ENCODE results near the gene ARG2. TPM values are rescaled to one million over a fixed set of nuclear protein-coding genes. Genes with fewer than 3 reads are reported as not detected.

ARG2 gene
- total RNA-seq, 1 donor from 2014 or later = 25.9 TPM

DNA sequence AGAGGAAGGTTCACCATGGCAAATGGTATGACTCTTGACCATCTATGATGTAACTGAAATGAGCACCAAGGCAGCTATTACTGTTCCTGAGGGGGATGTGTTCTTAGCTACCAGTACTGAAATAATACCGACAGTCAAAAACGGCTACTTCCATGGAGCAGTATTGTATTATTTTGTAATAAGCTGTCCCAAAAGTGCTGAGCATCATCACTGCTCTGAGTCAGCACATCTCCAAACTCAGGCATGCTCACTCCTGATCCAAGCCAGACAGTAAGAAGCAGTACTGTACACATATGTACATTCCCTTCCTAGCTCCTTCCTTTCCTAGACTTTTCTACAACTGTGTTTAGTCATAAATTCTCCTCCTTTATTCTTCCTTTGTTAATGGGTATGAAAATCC is 46.1 kb downstream of the ARG2 start:
- DNase-seq (ENCODE audit: low read depth) = no peak
- no peak overlapping the region for H3K4me3 ChIP-seq (ENCODE audit: low read depth, low read length)
- TF ChIP-seq, protein P1, sequence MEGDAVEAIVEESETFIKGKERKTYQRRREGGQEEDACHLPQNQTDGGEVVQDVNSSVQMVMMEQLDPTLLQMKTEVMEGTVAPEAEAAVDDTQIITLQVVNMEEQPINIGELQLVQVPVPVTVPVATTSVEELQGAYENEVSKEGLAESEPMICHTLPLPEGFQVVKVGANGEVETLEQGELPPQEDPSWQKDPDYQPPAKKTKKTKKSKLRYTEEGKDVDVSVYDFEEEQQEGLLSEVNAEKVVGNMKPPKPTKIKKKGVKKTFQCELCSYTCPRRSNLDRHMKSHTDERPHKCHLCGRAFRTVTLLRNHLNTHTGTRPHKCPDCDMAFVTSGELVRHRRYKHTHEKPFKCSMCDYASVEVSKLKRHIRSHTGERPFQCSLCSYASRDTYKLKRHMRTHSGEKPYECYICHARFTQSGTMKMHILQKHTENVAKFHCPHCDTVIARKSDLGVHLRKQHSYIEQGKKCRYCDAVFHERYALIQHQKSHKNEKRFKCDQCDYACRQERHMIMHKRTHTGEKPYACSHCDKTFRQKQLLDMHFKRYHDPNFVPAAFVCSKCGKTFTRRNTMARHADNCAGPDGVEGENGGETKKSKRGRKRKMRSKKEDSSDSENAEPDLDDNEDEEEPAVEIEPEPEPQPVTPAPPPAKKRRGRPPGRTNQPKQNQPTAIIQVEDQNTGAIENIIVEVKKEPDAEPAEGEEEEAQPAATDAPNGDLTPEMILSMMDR (conservative IDR thresholded peaks at IDR 0.05; ENCODE audit: low read depth, low read length) = no peak

DNA sequence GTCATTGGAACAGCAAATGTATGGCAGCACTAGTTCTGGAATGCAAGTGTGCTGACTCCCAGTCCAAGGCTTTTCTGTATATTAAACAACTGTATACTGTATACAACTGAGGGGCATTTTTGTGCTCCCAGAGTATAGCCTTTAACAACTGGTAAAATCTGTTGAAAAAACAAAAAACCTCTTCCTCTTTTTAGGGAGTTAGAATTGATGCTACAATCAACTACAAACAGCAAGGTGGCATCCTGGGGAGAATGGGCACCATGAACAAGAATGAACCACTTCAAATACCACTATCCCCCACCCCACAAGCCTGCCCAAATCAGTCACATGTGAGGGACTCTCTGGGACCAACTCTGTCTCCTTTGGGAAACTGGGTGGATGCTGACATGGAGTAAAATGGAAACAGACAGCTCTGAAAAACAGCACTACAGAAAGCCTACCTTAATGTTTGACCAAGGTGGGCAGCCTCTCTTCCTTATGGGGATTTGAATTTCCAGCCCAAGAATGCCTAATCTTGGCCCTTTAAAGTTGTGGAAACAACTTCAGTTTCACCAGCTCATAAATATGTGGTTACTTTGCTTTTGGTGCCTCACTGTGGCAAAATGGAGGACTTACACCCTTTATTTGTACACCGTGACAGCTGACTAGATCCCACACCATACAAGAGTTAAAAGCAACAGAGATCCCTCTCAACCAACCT is 47.2 kb downstream of the ARG2 start:
- no peak for DNase-seq (ENCODE audit: low read depth)
- TF ChIP-seq, protein P1 (conservative IDR thresholded peaks at IDR 0.05; ENCODE audit: low read depth, low read length) = peak; percentile 78
- H3K4me3 ChIP-seq (ENCODE audit: low read depth, low read length) = no peak overlapping the region

DNA sequence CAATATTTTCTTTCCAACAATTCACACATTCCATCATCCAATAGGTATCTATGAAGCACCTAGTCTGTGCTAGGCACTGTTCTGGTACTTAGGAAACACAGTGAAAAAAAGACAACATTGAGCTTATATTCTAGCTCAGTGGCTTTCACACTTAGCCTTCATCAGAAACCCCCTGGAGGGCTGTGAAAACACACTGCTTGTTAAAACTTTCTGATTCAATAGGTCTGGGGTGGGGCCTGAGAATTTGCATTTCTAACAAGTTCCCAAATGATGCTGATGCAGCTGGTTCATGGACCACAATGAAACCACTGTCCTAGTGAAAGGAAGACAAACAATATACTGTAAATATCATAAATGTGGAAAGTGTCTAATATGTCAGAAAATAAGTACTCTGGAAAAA is 48.8 kb downstream of the ARG2 start:
- TF ChIP-seq, protein P1 (conservative IDR thresholded peaks at IDR 0.05; ENCODE audit: low read depth, low read length) = no peak
- no peak for DNase-seq (ENCODE audit: low read depth)
- no peak overlapping the region for H3K4me3 ChIP-seq (ENCODE audit: low read depth, low read length)

DNA sequence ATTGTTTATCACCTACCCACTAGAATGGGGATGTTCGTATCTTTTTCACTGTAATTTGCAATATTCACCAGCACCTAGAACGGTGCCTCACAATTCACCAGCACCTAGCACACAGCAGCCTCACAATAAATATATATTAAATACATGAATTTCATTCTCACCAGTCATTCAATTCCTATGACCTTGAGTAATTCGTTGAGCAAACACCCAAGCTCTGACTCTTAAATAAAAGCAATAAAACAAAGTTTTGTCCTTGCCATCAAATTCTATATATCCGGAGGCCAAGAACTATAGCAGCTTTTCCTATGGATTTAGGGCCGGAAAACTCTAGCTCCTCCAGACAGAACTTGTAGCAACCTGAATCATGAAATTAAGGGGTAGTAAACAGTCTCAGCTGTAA is 53.7 kb downstream of the ARG2 start:
- TF ChIP-seq, protein P1 (conservative IDR thresholded peaks at IDR 0.05; ENCODE audit: low read depth, low read length) = no peak
- no peak for DNase-seq (ENCODE audit: low read depth)
- H3K4me3 ChIP-seq (ENCODE audit: low read depth, low read length) = peak overlapping the region; percentile 90

DNA sequence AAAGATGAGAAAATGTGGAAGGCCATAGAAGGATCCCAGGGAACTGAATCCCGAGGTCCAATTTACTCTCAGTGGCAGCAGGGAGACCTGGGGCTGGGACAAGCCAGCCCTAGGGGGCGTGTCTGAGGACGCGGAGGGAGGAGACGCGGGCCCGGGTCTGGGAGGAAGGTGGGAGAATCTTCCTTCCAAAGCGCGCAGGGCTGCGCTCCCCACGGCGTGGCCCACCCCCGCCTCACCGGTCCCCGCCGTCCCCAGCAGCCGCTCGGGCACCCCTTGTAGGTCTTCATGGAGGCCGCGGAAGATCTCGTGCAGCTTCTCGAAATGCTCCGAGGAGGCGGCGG is 54.4 kb downstream of the ARG2 start:
- TF ChIP-seq, protein P1 (conservative IDR thresholded peaks at IDR 0.05; ENCODE audit: low read depth, low read length) = peak; percentile 26
- DNase-seq (ENCODE audit: low read depth) = no peak
- H3K4me3 ChIP-seq (ENCODE audit: low read depth, low read length) = peak overlapping the region; percentile 90

DNA sequence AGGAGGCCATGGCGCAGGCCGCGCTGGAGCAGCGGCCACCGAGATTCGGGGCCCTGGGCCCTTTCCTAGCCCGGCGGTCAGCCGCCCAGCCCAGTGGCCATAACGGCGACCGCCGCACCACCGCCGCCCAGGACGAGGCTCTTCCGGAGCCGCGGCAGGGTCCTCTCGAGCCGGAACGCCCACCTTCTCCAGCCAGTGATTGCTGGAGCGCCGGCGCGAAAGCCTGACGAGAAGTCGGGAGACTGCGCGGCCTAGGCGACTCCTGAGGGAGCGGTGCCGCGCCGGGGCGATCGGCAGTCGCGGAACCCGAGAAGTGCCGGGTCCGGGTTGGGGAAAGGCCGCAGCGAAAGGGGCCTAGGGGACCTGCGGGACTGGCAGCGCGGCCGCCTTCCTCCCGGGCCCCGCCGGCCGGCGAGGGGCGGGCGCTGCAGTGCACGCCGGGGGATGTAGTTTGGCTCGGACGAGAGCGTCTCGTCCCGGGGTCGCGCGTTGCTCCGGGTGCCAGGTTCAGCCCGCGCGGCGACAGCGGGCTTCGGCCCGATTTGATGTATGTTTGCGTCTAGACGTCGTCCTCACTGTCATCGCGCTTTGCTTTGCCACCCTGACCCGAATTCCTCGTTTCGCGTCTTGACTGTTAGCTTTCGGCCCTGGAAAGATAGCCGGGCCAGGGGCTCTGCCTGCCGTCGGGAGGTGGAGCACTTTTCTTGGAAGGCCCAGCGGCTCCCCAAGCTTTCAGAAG is 54.9 kb downstream of the ARG2 start, which contains the start of gene VTI1B:
Gene VTI1B, minus strand, starts transcription at position 153 of the 739 bp plus-strand sequence. Its CDS starts 143 bp downstream, at position 10.
- H3K4me3 ChIP-seq (ENCODE audit: low read depth, low read length) = peak within 1 kb of the TSS; percentile 90
- DNase-seq (ENCODE audit: low read depth) = no peak
- TF ChIP-seq, protein P1 (conservative IDR thresholded peaks at IDR 0.05; ENCODE audit: low read depth, low read length) = peak; percentile 31
